Smooth muscle cell of the brain vasculature (primary cell): ENCODE data around the gene TP53I11.
A peak's percentile ranks its signal among the peaks of the same experiment; 100 is the strongest.

Experiments
- DNase-seq: peaks from one replicate; pipeline ENCODE4 v3.0.0-alpha.2; 2012; ENCODE audit warnings: low read depth, low spot score

Gene TP53I11

DNA sequence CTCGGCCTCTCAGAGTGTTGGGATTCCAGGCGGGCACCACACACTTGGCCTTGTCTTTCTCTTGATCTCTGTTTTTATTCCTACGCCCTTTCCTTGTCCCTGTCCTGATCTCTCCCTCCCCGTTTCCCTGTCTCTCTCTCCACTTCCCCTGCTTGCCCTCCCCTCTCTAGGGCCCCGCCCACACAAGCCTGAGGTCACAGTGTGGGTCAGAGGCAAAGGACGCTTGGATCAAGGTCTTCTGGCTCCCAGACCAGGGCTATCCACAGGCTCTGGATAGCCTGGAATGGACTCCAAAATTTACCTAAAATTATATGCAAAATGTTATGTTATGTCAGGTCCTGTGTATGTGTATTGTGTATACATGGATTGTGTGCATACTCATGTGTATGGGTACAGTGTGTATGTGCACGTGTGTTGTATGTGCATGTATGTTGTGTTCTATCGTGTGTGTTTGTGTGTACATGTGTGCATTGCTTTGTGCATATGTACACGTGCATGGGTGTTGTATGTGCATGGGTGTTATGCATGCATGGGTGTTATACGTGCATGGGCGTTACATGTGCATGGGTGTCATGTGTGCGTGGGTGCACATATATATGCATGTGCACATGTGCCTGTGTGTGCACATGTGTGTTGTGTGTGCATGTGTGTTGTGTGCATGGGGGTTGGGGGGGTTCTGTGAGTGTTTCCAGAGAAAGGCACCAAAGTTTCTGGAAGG, 38.3 kb downstream of the TP53I11 start:
- DNase-seq: no peak

- DNase-seq: peak; percentile 49
These were observed 39.5 kb downstream of the TP53I11 start for GRCh38 chr11:44911029-44911814.

DNA sequence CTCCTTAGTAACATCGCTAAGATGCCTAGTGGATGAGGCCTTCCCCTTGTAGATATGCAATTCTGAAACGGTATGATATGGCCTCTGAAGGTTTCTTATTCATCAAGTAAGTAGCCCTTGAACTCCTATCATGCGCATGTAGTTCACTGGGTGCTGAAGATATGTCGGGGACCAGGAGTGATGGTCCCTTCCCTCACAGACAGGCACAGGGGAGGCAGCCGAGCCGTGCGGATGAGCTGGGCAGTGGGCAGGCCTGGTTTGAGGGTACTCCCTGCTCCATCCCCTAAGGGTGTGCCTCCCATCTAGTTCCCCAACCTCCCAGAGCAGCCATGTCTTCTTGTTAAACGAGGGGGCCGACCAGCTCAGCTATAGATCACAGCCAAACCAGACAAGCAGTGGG, 40.1 kb downstream of the TP53I11 start:
- DNase-seq: no peak

- no peak for DNase-seq
These were observed 41.1 kb downstream of the TP53I11 start for GRCh38 chr11:44909557-44909956.

- DNase-seq: no peak
These were observed 44.0 kb downstream of the TP53I11 start for GRCh38 chr11:44906649-44907048.

GRCh38 chr11:44905131-44905866, 45.4 kb downstream of the TP53I11 start:
- no peak for DNase-seq

GRCh38 chr11:44904261-44905020, 46.2 kb downstream of the TP53I11 start:
- no peak for DNase-seq

DNA sequence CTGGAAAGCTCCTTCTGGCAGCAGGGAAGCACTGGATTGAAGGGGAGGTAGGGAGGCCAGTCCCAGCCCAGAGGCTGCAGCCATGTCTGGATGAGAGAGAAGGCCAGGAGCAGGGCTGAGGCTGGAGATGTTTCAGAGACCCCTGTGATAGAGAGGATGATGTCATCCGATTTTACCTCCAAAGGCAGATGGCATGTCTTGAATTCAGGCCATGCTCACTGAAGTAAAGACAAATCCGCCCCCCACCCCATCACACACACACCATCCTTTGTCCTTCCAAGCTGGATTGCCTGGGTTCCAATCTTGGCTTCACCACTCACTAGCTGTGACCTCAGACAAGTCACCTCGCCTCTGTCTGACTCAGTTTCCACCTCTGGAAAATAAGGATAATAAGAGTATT, 47.2 kb downstream of the TP53I11 start:
- no peak for DNase-seq

- DNase-seq: no peak
These were observed 47.6 kb downstream of the TP53I11 start for GRCh38 chr11:44903035-44903434.

- DNase-seq: no peak
These were observed 48.9 kb downstream of the TP53I11 start for GRCh38 chr11:44901786-44902185.

DNA sequence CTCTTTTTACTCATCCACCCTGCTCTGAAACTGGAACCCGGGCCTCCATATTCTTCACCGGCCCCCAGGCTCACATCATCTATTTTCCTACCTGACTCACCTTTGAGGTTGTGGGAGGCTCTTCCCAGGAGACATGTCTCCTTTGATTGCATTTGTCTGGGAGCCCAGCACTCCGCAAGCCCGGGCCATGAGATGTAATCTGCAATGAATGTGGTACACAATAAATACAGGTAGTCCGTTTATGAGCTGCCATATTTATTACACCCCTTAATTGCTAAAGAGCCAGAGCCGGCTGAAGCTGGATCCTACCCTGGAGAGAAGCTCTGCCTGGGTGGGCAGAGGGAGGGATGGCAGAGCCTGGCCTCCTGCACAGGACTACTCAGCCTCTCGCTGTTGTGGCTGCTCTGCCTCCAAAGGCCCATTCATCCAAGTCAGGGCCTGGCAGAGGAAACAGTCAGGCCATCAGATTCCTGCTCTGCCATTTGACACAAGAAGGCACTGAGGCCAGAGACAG, 49.5 kb downstream of the TP53I11 start:
- no peak for DNase-seq

DNA sequence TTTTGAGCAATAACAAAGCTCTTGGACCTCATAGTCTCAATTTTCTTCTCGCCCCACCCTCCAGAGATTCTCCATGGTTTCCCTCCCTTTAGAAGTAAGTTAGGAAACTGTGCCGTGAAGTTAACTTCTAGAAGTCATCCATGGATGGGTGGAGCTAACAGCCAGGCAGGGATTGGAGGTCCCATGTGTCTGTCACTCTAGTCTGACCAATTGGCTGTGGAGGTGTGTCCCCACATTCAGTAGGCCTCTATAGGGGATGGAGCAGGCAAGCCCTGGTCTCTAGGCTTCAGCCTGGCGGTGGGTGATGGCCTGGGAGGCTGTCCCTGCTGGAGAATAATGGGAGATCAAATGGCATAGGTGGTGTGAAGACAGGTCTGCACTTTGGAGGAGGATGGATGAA, 50.7 kb downstream of the TP53I11 start:
- no peak for DNase-seq

DNA sequence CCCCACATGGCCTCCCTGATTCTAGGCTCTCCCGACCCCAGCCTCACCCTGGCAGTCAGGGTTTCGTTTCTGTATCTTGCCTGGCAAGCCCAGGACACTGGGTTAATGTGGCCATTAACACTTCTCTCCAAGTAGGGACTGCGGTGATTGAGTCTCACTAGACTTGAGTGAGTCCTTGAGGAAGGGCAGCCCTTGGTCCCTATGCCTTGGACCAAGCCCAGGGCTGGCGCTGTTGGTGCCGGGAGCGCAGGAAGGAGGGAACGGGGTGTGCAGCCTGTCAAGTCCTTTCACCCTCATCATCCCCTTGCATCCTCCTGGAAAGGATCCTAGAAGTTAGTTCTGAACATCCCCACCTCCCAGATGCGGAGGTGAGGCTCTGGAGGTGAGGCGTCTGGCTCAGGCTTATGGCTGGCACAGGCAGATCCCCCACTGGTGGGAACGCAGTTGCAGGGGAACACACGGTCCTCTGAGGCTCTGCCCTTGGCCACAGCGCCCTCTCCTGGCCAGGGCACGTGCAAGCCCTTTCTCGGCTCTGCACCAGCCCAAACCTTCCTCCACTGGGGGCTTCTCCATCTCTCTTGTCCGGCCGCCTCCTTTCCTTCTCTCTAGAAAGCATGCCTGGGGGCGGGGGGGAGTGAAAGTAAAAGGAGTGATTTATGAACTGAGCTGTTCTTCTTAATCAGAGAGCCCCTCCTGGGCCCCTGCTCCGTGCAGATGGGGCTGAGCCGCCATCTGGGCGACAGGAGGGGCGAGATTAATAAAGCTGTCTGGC, 56.7 kb downstream of the TP53I11 start:
- DNase-seq: peak; percentile 28

DNA sequence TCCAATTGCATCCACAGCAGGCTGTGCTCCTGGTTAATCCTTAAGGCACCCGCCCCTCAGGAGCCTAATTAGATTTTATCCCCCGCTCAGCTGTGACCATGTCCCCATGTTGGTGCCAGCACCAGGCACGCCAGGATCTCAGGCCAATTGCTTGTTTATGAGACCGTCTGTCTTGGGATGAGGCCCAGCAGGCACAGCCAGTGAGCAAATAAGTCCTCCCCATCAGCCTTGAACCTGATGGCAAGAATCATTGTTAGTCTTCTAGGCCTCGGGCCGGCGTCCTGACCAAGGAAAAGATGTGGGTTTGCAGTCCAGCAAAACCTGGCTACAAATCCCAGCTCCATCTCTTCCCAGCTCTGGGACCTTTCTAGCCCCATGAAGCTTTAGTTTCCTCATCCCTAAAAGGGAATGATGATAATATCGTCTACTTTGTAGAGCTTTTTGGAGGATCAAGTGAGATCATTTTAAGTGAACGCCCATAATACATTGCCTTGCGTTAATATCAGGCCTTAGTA, 57.3 kb downstream of the TP53I11 start:
- no peak for DNase-seq

DNA sequence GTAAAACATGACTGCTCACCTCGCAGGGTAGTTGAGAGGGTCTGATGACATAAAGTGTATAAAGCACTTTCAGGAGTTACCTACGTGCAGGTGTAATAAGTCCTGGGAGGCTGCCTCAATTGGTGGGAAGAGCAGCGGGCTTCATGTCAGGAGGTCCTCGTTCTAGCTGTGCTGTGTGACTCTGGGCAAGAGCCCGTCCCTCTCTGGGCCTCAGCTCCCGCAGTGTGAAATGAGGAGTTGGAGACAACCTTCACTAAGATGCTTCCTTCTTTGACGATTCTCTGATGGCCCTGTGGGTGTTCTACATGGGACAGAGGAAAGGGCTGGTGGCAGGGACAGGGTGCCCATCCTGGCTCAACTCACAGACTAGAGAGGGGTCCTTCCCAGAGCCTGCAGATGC, 57.8 kb downstream of the TP53I11 start:
- DNase-seq: no peak

- no peak for DNase-seq
These were observed 61.4 kb downstream of the TP53I11 start for GRCh38 chr11:44889266-44889665.

DNA sequence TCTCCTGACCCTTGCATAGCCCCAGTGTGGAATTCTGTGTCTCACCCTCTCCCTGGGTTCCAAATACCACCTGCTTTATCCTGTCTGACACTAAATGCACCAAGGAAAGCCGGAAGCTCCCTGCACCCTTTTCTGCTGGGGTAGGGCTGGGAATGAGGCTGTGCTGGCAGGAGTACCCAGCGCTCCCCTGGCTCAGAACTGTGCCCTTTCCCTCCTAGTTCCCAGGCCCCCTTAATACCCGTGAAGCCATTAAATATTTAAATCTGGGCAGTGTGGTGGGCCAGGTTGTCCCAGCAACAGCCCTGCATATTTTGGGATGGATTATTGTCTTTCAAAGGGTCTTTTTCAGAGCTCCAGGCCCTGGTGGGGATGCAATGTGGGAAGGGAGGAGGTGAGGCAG, 63.0 kb downstream of the TP53I11 start:
- DNase-seq: no peak

DNA sequence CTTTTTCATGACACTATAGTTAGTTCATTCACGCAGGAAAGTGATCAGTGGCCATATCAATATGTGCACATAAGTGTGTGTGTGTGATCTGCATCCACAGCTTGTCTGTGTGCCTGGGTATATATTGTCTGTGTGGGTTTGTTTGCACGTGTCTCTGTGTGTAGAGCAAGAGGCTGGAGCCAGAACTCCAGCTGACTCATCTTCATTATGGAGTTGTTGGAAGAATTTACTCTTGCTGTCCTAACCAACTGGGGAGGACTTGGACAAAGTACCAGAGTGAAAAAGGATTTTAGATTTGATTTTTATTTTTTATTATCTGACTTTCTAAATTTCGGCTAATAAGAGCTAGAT, 63.9 kb downstream of the TP53I11 start:
- no peak for DNase-seq

DNA sequence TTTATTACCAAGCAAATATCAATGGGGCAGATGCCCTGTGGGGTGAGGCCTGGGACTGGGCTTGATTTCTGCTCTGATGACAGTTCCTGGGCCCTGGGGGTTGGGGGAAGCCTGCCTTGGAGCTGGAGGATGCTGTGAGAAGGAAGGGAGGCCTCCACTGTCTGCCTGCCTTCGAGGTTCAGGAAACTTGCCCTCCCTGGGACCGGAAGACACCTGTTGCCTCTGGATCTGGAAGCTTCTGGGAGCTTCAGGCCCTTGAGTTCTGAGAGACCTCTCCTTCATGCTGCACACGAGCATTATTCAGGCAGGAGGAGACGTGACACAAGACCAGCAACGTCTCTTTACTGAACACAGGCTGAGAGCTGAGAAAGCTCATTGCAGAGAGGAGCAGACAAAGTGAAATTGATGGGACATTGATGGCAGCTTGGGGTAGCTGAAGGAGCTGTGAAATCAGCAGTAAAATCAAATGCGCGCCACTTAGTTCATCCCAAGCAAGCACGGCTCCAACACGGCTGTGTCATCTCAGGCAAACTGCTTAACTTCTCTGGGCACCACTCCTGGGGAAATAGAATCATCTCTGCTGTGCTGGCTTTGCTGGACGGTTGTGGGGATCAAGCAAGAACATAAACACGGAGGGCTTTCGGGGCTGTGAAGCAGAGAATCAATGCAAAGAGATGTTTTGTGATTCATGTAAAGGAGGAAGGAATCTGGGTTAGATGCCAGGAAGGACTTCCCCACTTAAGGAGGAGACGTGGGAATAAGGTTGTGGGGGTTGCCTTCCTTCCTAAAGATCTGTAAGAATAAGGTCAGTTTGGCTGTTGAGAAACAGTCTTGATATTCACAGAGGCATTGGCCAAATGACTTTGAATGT, 64.5 kb downstream of the TP53I11 start:
- no peak for DNase-seq
